C4-2B (cell line): ENCODE measurements around the gene INHA.

ENCODE experiments used
- H3K27ac ChIP-seq: fragments of 450-650 bp; 2 replicates; pipeline ENCODE4 v1.5.1; 2017
- CTCF ChIP-seq: fragments of 450-650 bp; conservative IDR thresholded peaks from 2 replicates; pipeline ENCODE4 v1.5.1; 2017; ENCODE audit warnings: mild to moderate bottlenecking
- ZFX ChIP-seq: fragments of 450-650 bp; IDR thresholded peaks from 2 replicates; pipeline ENCODE4 v1.6.1; 2017

The INHA gene

GRCh38 chr2:219569041-219569440 is 3.1 kb upstream of the INHA start:
- no peak for TF ChIP-seq CTCF
- TF ChIP-seq ZFX, result no peak

GRCh38 chr2:219569635-219570034 is 2.5 kb upstream of the INHA start:
- no peak overlapping the region for H3K27ac ChIP-seq
- TF ChIP-seq ZFX (no peak), CTCF (no peak)

More at GRCh38 chr2:219569041-219569440, 3.1 kb upstream of the INHA start:
- no peak overlapping the region for H3K27ac ChIP-seq

GRCh38 chr2:219570194-219570923 is 1.8 kb upstream of the INHA start:
- H3K27ac ChIP-seq, result no peak overlapping the region
- TF ChIP-seq CTCF, result no peak
- TF ChIP-seq ZFX, result no peak

GRCh38 chr2:219570924-219571310 is 1.2 kb upstream of the INHA start:
- TF ChIP-seq ZFX (no peak), CTCF (no peak)
- H3K27ac ChIP-seq, result no peak overlapping the region

- TF ChIP-seq CTCF, result no peak
- no peak for TF ChIP-seq ZFX
- no peak within 1 kb of the TSS for H3K27ac ChIP-seq
Observed at GRCh38 chr2:219571311-219572236, 536 bp upstream of the INHA start, which contains the start of gene OBSL1. Gene OBSL1 (minus strand): TSS chr2:219571539. CDS start chr2:219571232, 307 bp downstream.

GRCh38 chr2:219573166-219573565 is 1.1 kb downstream of the INHA start:
- no peak overlapping the region for H3K27ac ChIP-seq
- TF ChIP-seq ZFX (no peak), CTCF (no peak)
